Hair follicle dermal papilla cell (primary cell): ENCODE data around the gene UGT2A2. TPM values are rescaled to one million over a fixed set of nuclear protein-coding genes. Genes with fewer than 3 reads are reported as not detected.

Source experiments
- small RNA-seq: library from RNA; depleted of rRNA; stranded (forward); fragments of <200 nt; gene quantifications from one replicate; pipeline ENCODE3, GENCODE V24; 2012
- total RNA-seq: library from RNA; depleted of rRNA; stranded (reverse); fragments of >200 nt; gene quantifications from 2 replicates; pipeline ENCODE4 v1.2.3, GENCODE V29; 2012

The UGT2A2 gene
- not detected in 2 replicates for total RNA-seq

GRCh38 chr4:69639542-69639941 is at the start of gene UGT2A2:
Gene UGT2A2 (minus strand): TSS chr4:69639642. CDS start chr4:69639640, 2 bp downstream.

DNA sequence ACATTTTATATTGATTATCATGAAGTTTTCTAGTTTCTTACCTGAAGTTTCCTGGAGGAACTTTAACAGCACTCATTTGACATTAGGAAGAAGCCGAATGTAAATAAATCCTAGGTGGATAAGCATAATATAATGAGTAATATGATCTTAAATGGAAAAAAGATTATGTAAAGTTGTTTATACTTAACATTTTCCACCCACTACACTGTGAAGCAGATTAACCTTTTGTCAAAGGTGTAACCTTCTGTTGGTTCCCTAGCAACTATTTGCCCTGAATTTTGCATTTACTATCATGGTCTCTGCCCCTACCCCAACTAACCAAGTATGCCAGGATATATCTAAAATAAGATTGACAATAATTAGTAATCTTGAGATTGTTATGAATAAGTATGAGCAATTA is 13.7 kb upstream of the UGT2A2 start, which contains the start of gene UGT2A1:
Gene UGT2A1 (minus strand): TSS at position 101 of the 400 bp plus-strand sequence. CDS start 5,603 bp downstream, outside the sequence.

Small RNA genes within 50 kb of the gene (small RNA-seq; reads per million reads assigned to genes)
- gene UGT2A2 = not detected

Other genes with a start within 250 kb of the UGT2A2 start
- gene UGT2B4, start 143.7 kb downstream of the UGT2A2 start, total RNA-seq = not detected in 2 replicates
- not detected in 2 replicates for gene UGT2A1, start 13.6 kb upstream of the UGT2A2 start, total RNA-seq
- under 0.01 and 0.12 TPM in 2 replicates for gene SULT1B1, start 121.0 kb upstream of the UGT2A2 start, total RNA-seq
- gene SULT1E1, start 220.5 kb upstream of the UGT2A2 start, total RNA-seq = not detected in 2 replicates